Bronchial epithelial cell (primary cell): ENCODE data around the gene APOC3. TPM values are rescaled to one million over a fixed set of nuclear protein-coding genes. Genes with fewer than 3 reads are reported as not detected.

ENCODE experiments used
- DNase-seq: peaks from one replicate; pipeline ENCODE4 v3.0.0-alpha.2; 2010; ENCODE audit warnings: low read depth
- FAIRE-seq: peaks from 2 replicates; lab custom pipeline; 2011; peaks lifted over from hg19 to GRCh38; lab: Jason Lieb, UNC
- H3K27me3 ChIP-seq: 2 replicates; pipeline ENCODE4 v1.5.1; 2011; ENCODE audit warnings: low read length; ENCODE audit not compliant: control insufficient read depth, insufficient read depth
- H3K36me3 ChIP-seq: 2 replicates; pipeline ENCODE4 v1.5.1; 2011; ENCODE audit warnings: low read length; ENCODE audit not compliant: control insufficient read depth, insufficient read depth
- H3K4me3 ChIP-seq: 2 replicates; pipeline ENCODE4 v1.5.1; 2011; ENCODE audit warnings: mild to moderate bottlenecking, low read depth, low read length, control low read depth
- total RNA-seq: library from RNA; depleted of rRNA; stranded (reverse); fragments of >200 nt; gene quantifications from 2 replicates; pipeline ENCODE4 v1.2.1, GENCODE V29; 2014
- TF ChIP-seq, protein P1 (sequence below): IDR thresholded peaks from 2 replicates; pipeline ENCODE4 v1.5.1; 2011; ENCODE audit warnings: mild to moderate bottlenecking, moderate library complexity, low read length, control low read depth, inconsistent platforms; ENCODE audit not compliant: insufficient read depth, severe bottlenecking

APOC3 gene
- total RNA-seq, 1 donor from 2014 or later: not detected

- H3K27me3 ChIP-seq: no peaks in the 10 kb centered on the region
- FAIRE-seq: no peak
- H3K36me3 ChIP-seq: peaks cover 10% of the 10 kb centered on the region
Observed at GRCh38 chr11:116851626-116852025, 21.9 kb downstream of the APOC3 start.

DNA sequence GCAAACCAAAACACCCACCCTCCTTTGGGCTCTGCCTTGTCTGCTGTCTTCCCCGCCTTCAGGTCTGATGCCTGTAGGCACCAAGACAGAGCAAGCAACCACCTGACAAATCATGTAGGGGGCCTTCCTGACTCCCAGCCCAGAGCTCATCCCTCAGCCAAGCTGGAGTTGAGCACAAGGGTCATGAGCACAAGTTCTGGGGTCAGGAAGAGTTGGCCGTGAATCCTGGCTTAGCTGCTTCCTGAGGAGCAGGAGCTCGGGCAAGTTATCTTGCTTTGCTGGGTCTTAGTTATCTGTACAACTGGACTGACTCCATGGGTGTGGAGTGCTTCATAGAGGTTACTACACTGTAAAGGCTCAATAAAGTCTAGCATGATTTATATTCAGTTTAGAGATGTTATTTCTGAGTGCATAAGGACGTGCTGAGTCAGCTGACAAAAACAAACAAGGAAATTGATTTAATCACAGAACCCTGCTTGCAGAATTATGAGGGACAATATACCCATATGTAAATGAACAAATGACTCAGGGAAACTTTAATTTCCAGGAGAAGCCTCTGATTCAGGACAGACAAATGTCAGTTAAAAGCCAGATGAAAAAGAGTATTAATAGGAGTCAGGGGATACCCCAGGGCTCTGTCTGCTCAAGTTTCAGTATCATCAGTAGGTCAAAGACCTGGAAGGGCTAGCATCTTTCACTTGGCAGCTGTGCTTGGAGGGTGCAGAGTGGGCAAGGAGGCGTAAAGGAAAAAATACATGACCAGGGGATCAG is 22.7 kb downstream of the APOC3 start:
- no peak overlapping the region for H3K4me3 ChIP-seq
- DNase-seq (peak; percentile 77), FAIRE-seq (no peak)
- TF ChIP-seq, protein P1, sequence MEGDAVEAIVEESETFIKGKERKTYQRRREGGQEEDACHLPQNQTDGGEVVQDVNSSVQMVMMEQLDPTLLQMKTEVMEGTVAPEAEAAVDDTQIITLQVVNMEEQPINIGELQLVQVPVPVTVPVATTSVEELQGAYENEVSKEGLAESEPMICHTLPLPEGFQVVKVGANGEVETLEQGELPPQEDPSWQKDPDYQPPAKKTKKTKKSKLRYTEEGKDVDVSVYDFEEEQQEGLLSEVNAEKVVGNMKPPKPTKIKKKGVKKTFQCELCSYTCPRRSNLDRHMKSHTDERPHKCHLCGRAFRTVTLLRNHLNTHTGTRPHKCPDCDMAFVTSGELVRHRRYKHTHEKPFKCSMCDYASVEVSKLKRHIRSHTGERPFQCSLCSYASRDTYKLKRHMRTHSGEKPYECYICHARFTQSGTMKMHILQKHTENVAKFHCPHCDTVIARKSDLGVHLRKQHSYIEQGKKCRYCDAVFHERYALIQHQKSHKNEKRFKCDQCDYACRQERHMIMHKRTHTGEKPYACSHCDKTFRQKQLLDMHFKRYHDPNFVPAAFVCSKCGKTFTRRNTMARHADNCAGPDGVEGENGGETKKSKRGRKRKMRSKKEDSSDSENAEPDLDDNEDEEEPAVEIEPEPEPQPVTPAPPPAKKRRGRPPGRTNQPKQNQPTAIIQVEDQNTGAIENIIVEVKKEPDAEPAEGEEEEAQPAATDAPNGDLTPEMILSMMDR: no peak
- H3K27me3 ChIP-seq: no peaks in the 10 kb centered on the region
- peaks cover 6% of the 10 kb centered on the region for H3K36me3 ChIP-seq

More at GRCh38 chr11:116851626-116852025, 21.9 kb downstream of the APOC3 start:
- TF ChIP-seq, protein P1: no peak
- no peak for DNase-seq
- no peak overlapping the region for H3K4me3 ChIP-seq

GRCh38 chr11:116853461-116854073 is 23.9 kb downstream of the APOC3 start:
- DNase-seq (peak; percentile 97), FAIRE-seq (no peak)

GRCh38 chr11:116855413-116855812 is 25.7 kb downstream of the APOC3 start:
- FAIRE-seq (no peak), DNase-seq (no peak)
- H3K36me3 ChIP-seq: peaks cover 9% of the 10 kb centered on the region
- H3K4me3 ChIP-seq: no peak overlapping the region
- no peaks in the 10 kb centered on the region for H3K27me3 ChIP-seq
- TF ChIP-seq, protein P1: no peak

More at GRCh38 chr11:116853461-116854073, 23.9 kb downstream of the APOC3 start:
- Histone ChIP-seq H3K36me3 (peaks cover 8% of the 10 kb centered on the region), H3K27me3 (no peaks in the 10 kb centered on the region), H3K4me3 (no peak overlapping the region)
- TF ChIP-seq, protein P1: no peak

DNA sequence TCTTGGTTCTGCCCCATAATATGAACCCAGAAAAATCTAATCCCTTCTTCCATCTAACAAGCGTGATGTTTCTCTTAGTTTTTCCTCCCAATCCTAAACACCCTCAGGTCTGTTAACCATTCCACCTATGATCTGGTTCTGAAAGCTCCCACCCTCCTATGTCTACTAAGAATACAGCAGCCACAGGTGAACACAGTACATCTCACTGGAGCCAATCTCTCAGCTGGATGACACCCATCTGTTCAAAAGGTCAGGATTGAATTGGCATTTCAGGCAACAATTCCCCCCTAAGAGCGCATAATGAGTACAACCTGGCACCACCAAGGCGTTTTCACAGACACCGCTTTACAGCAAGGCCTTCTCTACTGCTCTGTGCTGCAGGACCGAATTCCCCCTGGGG is 26.7 kb downstream of the APOC3 start:
- DNase-seq (no peak), FAIRE-seq (no peak)

More for the DNA sequence above, 26.7 kb downstream of the APOC3 start:
- Histone ChIP-seq H3K4me3 (no peak overlapping the region), H3K36me3 (peaks cover 9% of the 10 kb centered on the region), H3K27me3 (no peaks in the 10 kb centered on the region)
- TF ChIP-seq, protein P1: no peak
